Thyroid gland (tissue), 4 donors: Measurements from ENCODE around the gene PTGDS. TPM values are rescaled to one million over a fixed set of nuclear protein-coding genes. Genes with fewer than 3 reads are reported as not detected.

Experiments
- DNase-seq, 2 donors: peaks; one replicate each; pipeline ENCODE4 v3.0.0-alpha.2; 2019
- H3K27ac ChIP-seq, 3 donors: fragments of 200-600 bp; sonication (generic); 1 replicate in 2 of 3; 2 replicates in 1 of 3; pipeline ENCODE4 v1.5.1; 2016 to 2019; ENCODE audit warnings: mild to moderate bottlenecking in 1 of 3, moderate library complexity in 1 of 3
- H3K27me3 ChIP-seq: fragments of 200-600 bp; sonication (generic); one replicate; pipeline ENCODE4 v1.5.1; 2019
- H3K36me3 ChIP-seq, 2 donors: fragments of 200-600 bp; sonication (generic); one replicate each; pipeline ENCODE4 v1.5.1; 2016 to 2019
- H3K4me1 ChIP-seq, 2 donors: fragments of 200-600 bp; sonication (generic); one replicate each; pipeline ENCODE4 v1.5.1; 2017 to 2019
- H3K4me3 ChIP-seq, 3 donors: fragments of 200-600 bp; sonication (generic); replicated peaks in 1 of 3; 1 replicate in 2 of 3; 2 replicates in 1 of 3; pipeline ENCODE4 v1.5.1; 2016; ENCODE audit warnings: mild to moderate bottlenecking in 1 of 3
- H3K9me3 ChIP-seq: fragments of 200-600 bp; sonication (generic); one replicate; pipeline ENCODE4 v1.5.1; 2017
- CTCF ChIP-seq, 6 experiments: fragments of 200-600 bp in 3 of 6; fragments of 450-650 bp in 3 of 6; sonication (generic) in 3 of 6; IDR thresholded peaks; one replicate each; pipeline ENCODE4 v1.5.1; 2016 to 2019; ENCODE audit warnings: antibody characterized with exemption in 6 of 6, mild to moderate bottlenecking in 2 of 6, inconsistent platforms in 1 of 6, moderate library complexity in 1 of 6
- POLR2A ChIP-seq, 2 donors: fragments of 450-650 bp; IDR thresholded peaks; one replicate each; pipeline ENCODE4 v1.6.1; 2017; ENCODE audit warnings: antibody characterized with exemption in 2 of 2, mild to moderate bottlenecking in 2 of 2, moderate library complexity in 1 of 2
- WGBS, 2 donors: methylation state at CpG; one replicate each; pipeline ENCODE4 v1.1.5; 2017; 5-methylcytosine and 5-hydroxymethylcytosine counted together
- intact Hi-C: fragments of 100-400 bp; cut with DNase I; formaldehyde crosslinking; loops from one replicate; pipeline ENCODE4 v1.15.1; 2023
- total RNA-seq, 4 donors: library from RNA; depleted of rRNA; stranded (reverse); fragments of >200 nt; gene quantifications; one replicate each; pipeline ENCODE4 v1.2.3, GENCODE V29; 2016

PTGDS gene
- total RNA-seq, 4 donors from 2014 or later: 5.0 to 39.5 (median 33.9) TPM

- DNase-seq: no peak
- intact Hi-C loops: no loop called here
- Histone ChIP-seq H3K4me1 (peaks cover 0 to 8% of the 10 kb centered on the region in 2 donors), H3K9me3 (no peaks in the 10 kb centered on the region), H3K4me3 (no peak overlapping the region), H3K27me3 (no peaks in the 10 kb centered on the region), H3K36me3 (no peaks in the 10 kb centered on the region), H3K27ac (no peak overlapping the region)
- no peak for TF ChIP-seq POLR2A (IDR thresholded peaks at IDR 0.05)
- no peak for TF ChIP-seq CTCF (IDR thresholded peaks at IDR 0.05)
- 90 to 93% methylated on average over 7 to 10 of the region's 11 CpGs for WGBS, 2 donors
These were observed 6.9 kb upstream of the PTGDS start for GRCh38 chr9:136970361-136970760.

- Histone ChIP-seq H3K36me3 (no peaks in the 10 kb centered on the region), H3K4me3 (no peak overlapping the region), H3K9me3 (no peaks in the 10 kb centered on the region), H3K4me1 (no peaks in the 10 kb centered on the region), H3K27me3 (no peaks in the 10 kb centered on the region), H3K27ac (no peak overlapping the region)
- intact Hi-C loops: no loop called here
- TF ChIP-seq CTCF (IDR thresholded peaks at IDR 0.05): no peak
- no peak for TF ChIP-seq POLR2A (IDR thresholded peaks at IDR 0.05)
- 64 to 79% methylated on average over 5 to 6 of the region's 14 CpGs for WGBS, 2 donors
- no peak for DNase-seq
These were observed 5.6 kb upstream of the PTGDS start for GRCh38 chr9:136971746-136972145.

- intact Hi-C loops: no loop called here
- TF ChIP-seq POLR2A (IDR thresholded peaks at IDR 0.05) (no peak), CTCF (IDR thresholded peaks at IDR 0.05) (no peak)
- H3K4me1 ChIP-seq: peaks cover 0 to 2% of the 10 kb centered on the region in 2 donors
- no peaks in the 10 kb centered on the region for H3K9me3 ChIP-seq
- H3K4me3 ChIP-seq: no peak overlapping the region
- no peaks in the 10 kb centered on the region for H3K36me3 ChIP-seq
- no peak for DNase-seq
- H3K27me3 ChIP-seq: no peaks in the 10 kb centered on the region
- 93 to 96% methylated on average over 4 to 5 of the region's 11 CpGs for WGBS, 2 donors
- H3K27ac ChIP-seq: no peak overlapping the region
These were observed 5.0 kb upstream of the PTGDS start for GRCh38 chr9:136972335-136972734.

GRCh38 chr9:136972743-136973142, 4.6 kb upstream of the PTGDS start:
- no peak for DNase-seq
- no peaks in the 10 kb centered on the region for H3K27me3 ChIP-seq
- no peaks in the 10 kb centered on the region for H3K9me3 ChIP-seq
- intact Hi-C loops: no loop called here
- 70 to 72% methylated on average over 8 to 12 of the region's 13 CpGs for WGBS, 2 donors
- no peak overlapping the region for H3K4me3 ChIP-seq
- no peak overlapping the region for H3K27ac ChIP-seq
- H3K36me3 ChIP-seq: no peaks in the 10 kb centered on the region
- no peak for TF ChIP-seq CTCF (IDR thresholded peaks at IDR 0.05)
- peaks cover 2 to 6% of the 10 kb centered on the region in 2 donors for H3K4me1 ChIP-seq

- Histone ChIP-seq H3K9me3 (no peaks in the 10 kb centered on the region), H3K27ac (no peak overlapping the region), H3K4me3 (no peak overlapping the region), H3K27me3 (no peaks in the 10 kb centered on the region), H3K36me3 (no peaks in the 10 kb centered on the region), H3K4me1 (peaks cover 7 to 13% of the 10 kb centered on the region in 2 donors)
- no peak for DNase-seq
- WGBS, 2 donors: 86 to 96% methylated on average over 18 to 26 of the region's 29 CpGs
- intact Hi-C loops: no loop called here
- TF ChIP-seq POLR2A (IDR thresholded peaks at IDR 0.05): no peak
- no peak for TF ChIP-seq CTCF (IDR thresholded peaks at IDR 0.05)
These were observed 3.4 kb upstream of the PTGDS start for GRCh38 chr9:136973618-136974617.
